Measurements from ENCODE around the gene EIF2B5.
A peak's percentile ranks its signal among the peaks of the same experiment; 100 is the strongest.

The EIF2B5 gene

DNA sequence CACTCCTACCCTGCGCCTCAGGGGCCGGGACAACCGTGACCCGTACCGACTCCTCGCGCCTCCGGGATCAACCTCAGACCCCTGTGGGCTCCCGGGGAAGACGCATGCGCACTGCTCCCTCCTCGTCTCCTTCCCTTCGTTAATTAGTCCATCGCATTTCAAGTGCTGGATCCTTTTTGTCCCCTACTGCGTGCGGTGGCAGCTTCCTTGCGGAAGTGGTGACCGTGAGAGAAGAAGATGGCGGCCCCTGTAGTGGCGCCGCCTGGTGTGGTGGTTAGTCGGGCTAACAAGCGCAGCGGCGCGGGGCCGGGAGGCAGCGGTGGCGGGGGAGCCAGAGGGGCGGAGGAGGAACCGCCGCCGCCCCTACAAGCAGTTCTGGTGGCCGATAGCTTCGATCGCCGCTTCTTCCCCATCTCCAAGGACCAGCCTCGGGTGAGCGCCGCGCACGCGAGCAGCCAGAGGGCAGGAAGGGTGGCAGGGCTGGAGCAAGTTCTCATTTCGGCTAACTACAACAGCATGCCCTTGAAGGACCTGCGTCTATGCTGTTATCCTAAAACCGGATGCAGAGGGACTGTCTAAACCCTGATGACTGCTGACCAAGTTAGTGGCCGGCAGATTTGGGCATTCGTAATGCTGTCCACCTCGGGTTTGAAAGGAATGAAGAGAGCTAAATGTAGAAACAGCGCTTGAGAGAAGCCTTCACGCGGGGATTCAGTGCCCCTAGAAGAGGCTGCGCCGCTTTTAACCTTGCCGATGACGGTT is at the start of gene EIF2B5:
Gene EIF2B5 (plus strand): TSS at position 210 of the 762 bp plus-strand sequence. CDS start 28 bp downstream, at position 238.
- peak within 1 kb of the TSS; percentile 84 to 96 (median 95) for H3K27ac Mint-ChIP-seq
- peaks cover 9% of the 10 kb centered on the region for H3K36me3 Mint-ChIP-seq (ENCODE audit: low read depth)
- H3K9me3 Mint-ChIP-seq, result no peaks in the 10 kb centered on the region
- TF ChIP-seq, protein P1, sequence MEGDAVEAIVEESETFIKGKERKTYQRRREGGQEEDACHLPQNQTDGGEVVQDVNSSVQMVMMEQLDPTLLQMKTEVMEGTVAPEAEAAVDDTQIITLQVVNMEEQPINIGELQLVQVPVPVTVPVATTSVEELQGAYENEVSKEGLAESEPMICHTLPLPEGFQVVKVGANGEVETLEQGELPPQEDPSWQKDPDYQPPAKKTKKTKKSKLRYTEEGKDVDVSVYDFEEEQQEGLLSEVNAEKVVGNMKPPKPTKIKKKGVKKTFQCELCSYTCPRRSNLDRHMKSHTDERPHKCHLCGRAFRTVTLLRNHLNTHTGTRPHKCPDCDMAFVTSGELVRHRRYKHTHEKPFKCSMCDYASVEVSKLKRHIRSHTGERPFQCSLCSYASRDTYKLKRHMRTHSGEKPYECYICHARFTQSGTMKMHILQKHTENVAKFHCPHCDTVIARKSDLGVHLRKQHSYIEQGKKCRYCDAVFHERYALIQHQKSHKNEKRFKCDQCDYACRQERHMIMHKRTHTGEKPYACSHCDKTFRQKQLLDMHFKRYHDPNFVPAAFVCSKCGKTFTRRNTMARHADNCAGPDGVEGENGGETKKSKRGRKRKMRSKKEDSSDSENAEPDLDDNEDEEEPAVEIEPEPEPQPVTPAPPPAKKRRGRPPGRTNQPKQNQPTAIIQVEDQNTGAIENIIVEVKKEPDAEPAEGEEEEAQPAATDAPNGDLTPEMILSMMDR (IDR thresholded peaks at IDR 0.05; ENCODE audit: unreplicated experiment in 3 of 3), result peak in 2 of 3 experiments; percentile 24 to 53
- peaks cover 34% of the 10 kb centered on the region for H3K4me1 Mint-ChIP-seq
- H3K27me3 Mint-ChIP-seq (ENCODE audit: low read depth), result no peaks in the 10 kb centered on the region
- peak within 1 kb of the TSS; percentile 96 to 97 (median 96) for H3K4me3 Mint-ChIP-seq

DNA sequence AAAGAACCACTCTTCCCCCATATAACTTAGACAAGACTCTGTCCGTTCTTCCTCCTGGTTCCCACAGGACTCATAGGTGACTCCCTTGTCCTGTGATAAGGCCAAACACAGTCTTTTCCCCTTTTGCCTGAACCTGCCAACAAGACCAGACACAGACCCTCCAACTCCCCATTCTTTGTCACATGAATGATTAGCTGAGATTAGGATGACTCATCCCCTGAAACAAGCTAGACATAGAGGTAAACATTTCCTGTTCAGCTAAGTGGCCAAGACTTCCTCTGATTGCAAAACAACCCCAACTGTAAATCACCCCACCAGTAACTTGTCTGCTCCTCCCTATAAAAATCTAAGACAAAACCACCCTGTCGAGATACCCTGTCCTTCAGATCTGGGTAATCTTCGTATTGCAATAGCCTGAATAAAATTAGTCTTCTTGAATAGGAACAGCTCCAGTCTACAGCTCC is 49.7 kb upstream of the EIF2B5 start:
- Mint-ChIP-seq H3K27me3 (ENCODE audit: low read depth) (no peaks in the 10 kb centered on the region), H3K9me3 (no peaks in the 10 kb centered on the region), H3K4me1 (no peaks in the 10 kb centered on the region), H3K4me3 (no peak overlapping the region), H3K27ac (no peak overlapping the region), H3K36me3 (ENCODE audit: low read depth) (no peaks in the 10 kb centered on the region)
- TF ChIP-seq, protein P1 (IDR thresholded peaks at IDR 0.05; ENCODE audit: unreplicated experiment in 3 of 3), result no peak

DNA sequence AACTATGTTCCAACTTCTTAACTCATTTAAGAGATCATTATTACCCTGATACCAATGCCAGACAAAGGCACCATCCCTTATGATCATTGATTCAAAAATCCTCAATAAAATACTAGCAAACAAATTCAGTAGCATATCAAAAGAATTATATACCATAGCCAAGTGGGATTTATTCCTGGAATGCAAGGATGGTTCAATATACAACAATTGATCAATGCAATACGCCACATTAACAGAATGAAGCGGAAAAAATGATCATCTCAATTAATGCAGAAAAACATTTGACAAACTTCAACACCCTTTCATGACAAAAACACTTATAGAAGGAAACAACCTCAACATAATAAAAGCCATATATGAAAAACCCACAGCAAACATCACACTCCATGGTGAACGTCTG is 43.0 kb upstream of the EIF2B5 start:
- peaks cover 16% of the 10 kb centered on the region for H3K9me3 Mint-ChIP-seq
- H3K4me1 Mint-ChIP-seq, result no peaks in the 10 kb centered on the region
- no peaks in the 10 kb centered on the region for H3K36me3 Mint-ChIP-seq (ENCODE audit: low read depth)
- peaks cover 3% of the 10 kb centered on the region for H3K27me3 Mint-ChIP-seq (ENCODE audit: low read depth)
- no peak overlapping the region for H3K27ac Mint-ChIP-seq
- TF ChIP-seq, protein P1 (IDR thresholded peaks at IDR 0.05; ENCODE audit: unreplicated experiment in 3 of 3), result no peak
- no peak overlapping the region for H3K4me3 Mint-ChIP-seq

DNA sequence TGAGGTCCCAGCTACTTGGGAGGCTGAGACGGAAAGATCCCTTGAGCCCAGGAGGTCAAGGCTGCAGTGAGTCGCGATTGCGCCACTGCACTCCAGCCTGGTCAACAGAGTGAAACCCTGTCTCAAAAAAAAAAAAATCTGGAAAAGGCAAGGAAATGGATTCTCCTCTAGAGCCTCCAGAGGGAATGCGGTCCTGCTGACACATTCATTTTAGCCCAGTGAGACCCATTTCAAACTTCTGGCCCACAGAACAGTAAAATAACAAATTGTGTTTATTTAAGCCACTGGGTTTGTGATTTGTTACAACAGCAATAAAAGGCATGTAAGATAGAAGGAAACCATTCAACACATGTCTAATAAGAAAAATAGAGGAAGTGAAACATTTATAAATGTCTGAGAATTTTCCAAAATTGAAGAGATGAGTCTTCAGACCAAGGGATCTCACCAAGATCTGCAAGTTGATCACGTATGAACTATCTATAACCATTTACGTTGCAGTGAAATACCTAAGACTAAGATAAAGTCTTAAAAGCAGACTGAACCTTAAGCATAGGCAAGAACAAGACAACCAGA is 38.3 kb upstream of the EIF2B5 start, which contains the start of gene HTR3E:
Gene HTR3E (plus strand): TSS at position 254 of the 573 bp plus-strand sequence. CDS start 466 bp downstream, outside the sequence.
- no peaks in the 10 kb centered on the region for H3K36me3 Mint-ChIP-seq (ENCODE audit: low read depth)
- no peak within 1 kb of the TSS for H3K4me3 Mint-ChIP-seq
- H3K9me3 Mint-ChIP-seq, result peaks cover 13% of the 10 kb centered on the region
- no peak within 1 kb of the TSS for H3K27ac Mint-ChIP-seq
- peaks cover 10% of the 10 kb centered on the region for H3K27me3 Mint-ChIP-seq (ENCODE audit: low read depth)
- peaks cover 14% of the 10 kb centered on the region for H3K4me1 Mint-ChIP-seq
- TF ChIP-seq, protein P1 (IDR thresholded peaks at IDR 0.05; ENCODE audit: unreplicated experiment in 3 of 3), result no peak

DNA sequence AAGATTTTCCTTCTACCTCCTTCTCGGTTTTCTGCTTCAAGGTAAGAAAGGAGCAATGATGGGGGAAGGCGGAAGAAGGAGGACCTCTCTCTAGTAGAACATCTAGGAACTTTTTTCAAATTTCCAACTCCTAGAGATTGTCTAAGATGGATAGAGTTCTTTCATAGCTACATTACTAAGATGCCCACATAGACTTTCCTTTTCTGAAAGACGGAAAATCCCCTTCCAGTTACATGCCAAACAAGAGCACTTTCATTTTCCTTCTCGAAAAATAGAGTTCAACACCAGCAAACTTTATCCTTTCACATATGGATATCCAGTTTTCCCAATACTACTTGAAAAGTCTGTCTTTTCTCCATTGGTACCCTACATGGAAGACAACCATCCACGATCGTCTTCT is 37.6 kb upstream of the EIF2B5 start:
- no peaks in the 10 kb centered on the region for H3K36me3 Mint-ChIP-seq (ENCODE audit: low read depth)
- H3K9me3 Mint-ChIP-seq, result peaks cover 7% of the 10 kb centered on the region
- peaks cover 14% of the 10 kb centered on the region for H3K4me1 Mint-ChIP-seq
- H3K27me3 Mint-ChIP-seq (ENCODE audit: low read depth), result peaks cover 13% of the 10 kb centered on the region
- no peak overlapping the region for H3K27ac Mint-ChIP-seq
- H3K4me3 Mint-ChIP-seq, result no peak overlapping the region
- TF ChIP-seq, protein P1 (IDR thresholded peaks at IDR 0.05; ENCODE audit: unreplicated experiment in 3 of 3), result no peak
